Measurements from ENCODE around the gene SHISA9. TPM values are rescaled to one million over a fixed set of nuclear protein-coding genes. Genes with fewer than 3 reads are reported as not detected.

The SHISA9 gene
- total and polyA plus RNA-seq, 8 donors, result 0.12 to 1.3 (median 0.37) TPM; not detected in 1

DNA sequence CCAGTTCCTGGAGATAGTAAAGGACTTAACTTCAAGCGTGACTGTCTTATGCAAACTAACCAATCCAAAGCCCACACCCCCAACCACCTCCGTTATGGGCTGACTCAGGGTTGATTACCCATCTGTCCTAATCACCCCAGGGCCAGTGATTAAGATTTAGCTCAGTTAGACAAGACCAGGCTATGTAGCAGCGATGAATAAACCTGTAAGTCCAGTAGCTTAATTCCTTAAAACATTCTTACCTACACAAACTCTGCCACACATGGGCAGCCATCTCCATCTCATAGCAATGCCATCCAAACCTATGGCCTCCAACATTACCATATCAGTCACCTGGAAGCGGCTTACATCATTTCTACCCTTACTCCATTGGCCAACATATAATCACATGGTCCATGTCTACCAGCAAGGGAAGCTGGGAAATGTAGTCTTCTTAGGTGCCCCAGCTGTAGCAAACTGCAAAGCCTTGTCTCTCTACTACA, 266.7 kb downstream of the SHISA9 start:
- Histone ChIP-seq H3K4me1 (no peaks in the 10 kb centered on the region), H3K4me3 (no peak overlapping the region), H3K9me3 (no peaks in the 10 kb centered on the region), H3K36me3 (no peaks in the 10 kb centered on the region), H3K27ac (no peak overlapping the region), H3K27me3 (peaks cover 0 to 6% (median 0%) of the 10 kb centered on the region in 4 donors)
- DNase-seq (no peak), FAIRE-seq (no peak), ATAC-seq (no peak)
- TF ChIP-seq, protein P1, sequence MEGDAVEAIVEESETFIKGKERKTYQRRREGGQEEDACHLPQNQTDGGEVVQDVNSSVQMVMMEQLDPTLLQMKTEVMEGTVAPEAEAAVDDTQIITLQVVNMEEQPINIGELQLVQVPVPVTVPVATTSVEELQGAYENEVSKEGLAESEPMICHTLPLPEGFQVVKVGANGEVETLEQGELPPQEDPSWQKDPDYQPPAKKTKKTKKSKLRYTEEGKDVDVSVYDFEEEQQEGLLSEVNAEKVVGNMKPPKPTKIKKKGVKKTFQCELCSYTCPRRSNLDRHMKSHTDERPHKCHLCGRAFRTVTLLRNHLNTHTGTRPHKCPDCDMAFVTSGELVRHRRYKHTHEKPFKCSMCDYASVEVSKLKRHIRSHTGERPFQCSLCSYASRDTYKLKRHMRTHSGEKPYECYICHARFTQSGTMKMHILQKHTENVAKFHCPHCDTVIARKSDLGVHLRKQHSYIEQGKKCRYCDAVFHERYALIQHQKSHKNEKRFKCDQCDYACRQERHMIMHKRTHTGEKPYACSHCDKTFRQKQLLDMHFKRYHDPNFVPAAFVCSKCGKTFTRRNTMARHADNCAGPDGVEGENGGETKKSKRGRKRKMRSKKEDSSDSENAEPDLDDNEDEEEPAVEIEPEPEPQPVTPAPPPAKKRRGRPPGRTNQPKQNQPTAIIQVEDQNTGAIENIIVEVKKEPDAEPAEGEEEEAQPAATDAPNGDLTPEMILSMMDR (IDR thresholded peaks at IDR 0.05), result no peak
- intact Hi-C loops (cut with DNase I), result no loop called here
- WGBS, 2 donors, result 59 to 64% methylated on average over 4 of the region's 4 CpGs

DNA sequence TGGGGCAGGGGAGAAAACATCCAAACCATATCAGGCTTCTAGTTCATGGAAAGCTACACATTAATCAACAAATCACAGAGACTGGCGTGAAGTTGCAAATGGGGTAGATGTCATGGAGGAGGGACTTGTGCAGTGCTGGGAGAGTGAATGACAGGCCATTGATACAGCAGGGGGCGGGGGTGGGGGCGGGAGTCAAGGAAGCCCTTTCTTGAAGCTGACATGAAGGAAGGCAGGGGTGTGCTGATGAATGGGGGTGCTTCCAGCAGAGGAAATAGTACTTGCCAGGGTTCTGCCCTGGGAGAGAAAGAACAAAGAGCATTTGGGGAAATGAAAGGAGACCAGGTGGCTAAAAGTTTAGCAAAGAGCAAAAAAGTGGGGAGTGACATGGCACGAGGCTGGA, 269.9 kb downstream of the SHISA9 start:
- intact Hi-C loops (cut with DNase I), result no loop called here
- Histone ChIP-seq H3K4me1 (no peaks in the 10 kb centered on the region), H3K9me3 (no peaks in the 10 kb centered on the region), H3K27me3 (no peaks in the 10 kb centered on the region), H3K4me3 (no peak overlapping the region), H3K36me3 (no peaks in the 10 kb centered on the region), H3K27ac (no peak overlapping the region)
- TF ChIP-seq, protein P1 (IDR thresholded peaks at IDR 0.05), result no peak
- DNase-seq (no peak), ATAC-seq (no peak), FAIRE-seq (no peak)
- 38 to 42% methylated on average over 4 of the region's 4 CpGs for WGBS, 2 donors

DNA sequence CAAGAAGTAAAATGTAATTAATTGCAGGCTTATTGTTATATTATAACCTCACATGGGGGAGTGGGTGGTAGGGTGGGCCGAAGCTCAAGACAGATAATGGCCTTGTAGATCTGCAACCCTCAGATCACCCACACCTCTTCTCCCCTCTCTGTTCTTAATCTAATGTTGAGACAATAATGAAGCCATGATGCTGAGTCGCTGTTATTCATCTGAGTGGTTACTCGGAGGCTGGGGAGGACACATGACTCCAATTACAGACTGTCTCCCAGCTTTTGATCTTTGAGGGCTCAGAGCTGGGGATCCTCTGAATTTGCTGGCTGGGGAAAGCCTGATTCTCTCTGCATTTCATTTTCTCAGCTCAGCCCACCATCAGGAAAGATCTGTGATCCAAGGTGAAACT, 275.3 kb downstream of the SHISA9 start:
- ATAC-seq, result no peak
- Histone ChIP-seq H3K9me3 (no peaks in the 10 kb centered on the region), H3K27me3 (no peaks in the 10 kb centered on the region), H3K4me1 (no peaks in the 10 kb centered on the region), H3K36me3 (no peaks in the 10 kb centered on the region), H3K27ac (no peak overlapping the region), H3K4me3 (no peak overlapping the region)
- intact Hi-C loops (cut with DNase I), result no loop called here
- TF ChIP-seq, protein P1 (IDR thresholded peaks at IDR 0.05), result no peak
- WGBS, 2 donors, result 38 to 56% methylated on average over 3 of the region's 3 CpGs
- DNase-seq, result no peak
- no peak for FAIRE-seq

DNA sequence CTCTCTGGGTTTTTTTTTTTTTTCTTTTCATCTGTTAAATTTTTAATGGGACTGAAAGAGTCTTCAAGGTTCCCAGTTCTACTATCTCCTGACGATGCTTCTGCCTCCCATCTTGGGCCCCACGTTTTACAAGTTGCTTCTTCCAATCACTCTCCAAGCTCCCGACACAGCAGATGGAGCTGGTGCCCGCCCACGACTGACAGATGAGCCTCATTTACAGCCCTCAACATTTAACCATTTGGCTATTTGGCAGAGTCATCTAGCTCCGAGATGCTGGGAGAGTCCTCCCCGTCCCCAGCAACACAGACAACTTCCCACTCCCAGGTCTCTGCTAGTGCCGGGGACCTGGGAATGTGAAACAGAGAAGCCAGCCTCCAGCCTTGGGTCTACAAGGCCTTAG, 276.9 kb downstream of the SHISA9 start:
- Histone ChIP-seq H3K27ac (no peak overlapping the region), H3K27me3 (no peaks in the 10 kb centered on the region), H3K4me1 (no peaks in the 10 kb centered on the region), H3K4me3 (no peak overlapping the region), H3K9me3 (no peaks in the 10 kb centered on the region), H3K36me3 (no peaks in the 10 kb centered on the region)
- ATAC-seq, result no peak
- 32 to 55% methylated on average over 8 of the region's 8 CpGs for WGBS, 2 donors
- TF ChIP-seq, protein P1 (IDR thresholded peaks at IDR 0.05), result no peak
- no peak for FAIRE-seq
- no peak for DNase-seq
- intact Hi-C loops (cut with DNase I), result no loop called here

DNA sequence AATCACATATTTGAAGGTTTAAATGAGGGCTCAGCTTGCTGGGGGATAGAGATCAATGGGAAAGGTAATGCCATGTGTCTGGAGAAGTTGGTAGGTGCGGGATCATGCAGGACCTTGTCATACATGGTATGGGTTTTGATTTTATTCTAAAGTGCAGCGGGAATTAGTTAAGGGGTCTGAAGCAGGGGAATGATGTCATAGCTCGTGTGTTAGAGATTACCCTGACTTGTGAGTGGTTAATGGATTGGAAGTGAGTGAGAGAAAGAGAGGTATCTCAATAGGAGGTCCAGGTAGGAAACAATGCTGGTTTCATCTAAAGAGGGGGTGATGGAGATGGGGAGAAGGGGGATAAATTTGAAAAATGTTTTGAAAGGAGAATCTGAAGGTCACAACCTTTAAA, 280.0 kb downstream of the SHISA9 start:
- H3K9me3 ChIP-seq, result no peaks in the 10 kb centered on the region
- ATAC-seq, result no peak
- 48 to 71% methylated on average over 3 of the region's 3 CpGs for WGBS, 2 donors

More for the DNA sequence above, 280.0 kb downstream of the SHISA9 start:
- no peaks in the 10 kb centered on the region for H3K4me1 ChIP-seq
- no peaks in the 10 kb centered on the region for H3K27me3 ChIP-seq
- DNase-seq, result no peak
- H3K4me3 ChIP-seq, result no peak overlapping the region
- no peak overlapping the region for H3K27ac ChIP-seq
- H3K36me3 ChIP-seq, result no peaks in the 10 kb centered on the region
- no peak for FAIRE-seq
- intact Hi-C loops (cut with DNase I), result no loop called here
- TF ChIP-seq, protein P1 (IDR thresholded peaks at IDR 0.05), result no peak
